BLaER1 (cell line): ENCODE data around the gene GRIP2.
"Not testable (repeated sequence)": the region's sequence is repeated elsewhere in the genome, so short reads cannot be mapped to it uniquely, and the experiment has no call there.

Source experiments
- H3K27ac ChIP-seq: shearing (Covaris generic); formaldehyde crosslinking; 2 replicates; pipeline ENCODE4 v1.8.1; 2022
- H3K27me3 ChIP-seq: shearing (Covaris generic); formaldehyde crosslinking; 2 replicates; pipeline ENCODE4 v1.8.1; 2022
- H3K36me3 ChIP-seq: shearing (Covaris generic); formaldehyde crosslinking; 2 replicates; pipeline ENCODE4 v1.8.1; 2022
- H3K4me1 ChIP-seq: shearing (Covaris generic); formaldehyde crosslinking; 2 replicates; pipeline ENCODE4 v1.8.1; 2022
- H3K4me2 ChIP-seq: shearing (Covaris generic); formaldehyde crosslinking; 2 replicates; pipeline ENCODE4 v1.8.1; 2022
- H3K4me3 ChIP-seq: shearing (Covaris generic); formaldehyde crosslinking; 2 replicates; pipeline ENCODE4 v1.8.1; 2022
- H3K9ac ChIP-seq: shearing (Covaris generic); formaldehyde crosslinking; 2 replicates; pipeline ENCODE4 v1.8.1; 2022
- H3K9me3 ChIP-seq: shearing (Covaris generic); formaldehyde crosslinking; 2 replicates; pipeline ENCODE4 v1.8.1; 2022
- H4K20me1 ChIP-seq: shearing (Covaris generic); formaldehyde crosslinking; 2 replicates; pipeline ENCODE4 v1.8.1; 2022
- Cebpa-rat ChIP-seq: shearing (Covaris generic); IDR thresholded peaks from 2 replicates; pipeline ENCODE4 v1.8.1; 2022

Gene GRIP2

GRCh38 chr3:14522768-14523167 is 17.4 kb downstream of the GRIP2 start:
- H3K9me3 ChIP-seq, result no peaks in the 10 kb centered on the region
- H3K9ac ChIP-seq, result no peak overlapping the region
- H3K36me3 ChIP-seq, result no peaks in the 10 kb centered on the region
- no peak overlapping the region for H3K27ac ChIP-seq
- H3K4me3 ChIP-seq, result no peak overlapping the region
- H3K27me3 ChIP-seq, result no peaks in the 10 kb centered on the region
- no peaks in the 10 kb centered on the region for H4K20me1 ChIP-seq
- no peak for TF ChIP-seq Cebpa-rat
- H3K4me2 ChIP-seq, result no peak overlapping the region
- H3K4me1 ChIP-seq, result no peaks in the 10 kb centered on the region

- no peak overlapping the region for H3K9ac ChIP-seq
- no peak for TF ChIP-seq Cebpa-rat
- no peaks in the 10 kb centered on the region for H3K4me1 ChIP-seq
- H4K20me1 ChIP-seq, result no peaks in the 10 kb centered on the region
- H3K9me3 ChIP-seq, result no peaks in the 10 kb centered on the region
- no peak overlapping the region for H3K4me3 ChIP-seq
- no peak overlapping the region for H3K27ac ChIP-seq
- H3K27me3 ChIP-seq, result no peaks in the 10 kb centered on the region
- H3K36me3 ChIP-seq, result no peaks in the 10 kb centered on the region
- H3K4me2 ChIP-seq, result no peak overlapping the region
Observed at GRCh38 chr3:14522129-14522691, 17.9 kb downstream of the GRIP2 start.

GRCh38 chr3:14521611-14522010 is 18.5 kb downstream of the GRIP2 start:
- no peaks in the 10 kb centered on the region for H3K4me1 ChIP-seq
- H4K20me1 ChIP-seq, result no peaks in the 10 kb centered on the region
- H3K27me3 ChIP-seq, result no peaks in the 10 kb centered on the region
- H3K4me2 ChIP-seq, result no peak overlapping the region
- H3K9me3 ChIP-seq, result no peaks in the 10 kb centered on the region
- no peak for TF ChIP-seq Cebpa-rat
- H3K9ac ChIP-seq, result no peak overlapping the region
- no peaks in the 10 kb centered on the region for H3K36me3 ChIP-seq
- H3K27ac ChIP-seq, result no peak overlapping the region
- no peak overlapping the region for H3K4me3 ChIP-seq

GRCh38 chr3:14520967-14521366 is 19.2 kb downstream of the GRIP2 start:
- Histone ChIP-seq H3K9ac (no peak overlapping the region), H3K36me3 (no peaks in the 10 kb centered on the region), H4K20me1 (no peaks in the 10 kb centered on the region), H3K27ac (no peak overlapping the region), H3K4me1 (no peaks in the 10 kb centered on the region), H3K4me2 (no peak overlapping the region), H3K9me3 (no peaks in the 10 kb centered on the region), H3K27me3 (no peaks in the 10 kb centered on the region), H3K4me3 (no peak overlapping the region)
- no peak for TF ChIP-seq Cebpa-rat

- no peaks in the 10 kb centered on the region for H3K27me3 ChIP-seq
- no peaks in the 10 kb centered on the region for H3K36me3 ChIP-seq
- no peak overlapping the region for H3K4me2 ChIP-seq
- no peak overlapping the region for H3K27ac ChIP-seq
- no peak overlapping the region for H3K4me3 ChIP-seq
- H3K9ac ChIP-seq, result no peak overlapping the region
- H3K4me1 ChIP-seq, result no peaks in the 10 kb centered on the region
- no peak for TF ChIP-seq Cebpa-rat
- H3K9me3 ChIP-seq, result no peaks in the 10 kb centered on the region
- no peaks in the 10 kb centered on the region for H4K20me1 ChIP-seq
Observed at GRCh38 chr3:14520149-14520548, 20.0 kb downstream of the GRIP2 start.

- Histone ChIP-seq H3K4me3 (no peak overlapping the region), H3K4me1 (no peaks in the 10 kb centered on the region), H3K27ac (no peak overlapping the region), H3K4me2 (no peak overlapping the region), H3K9ac (no peak overlapping the region), H4K20me1 (no peaks in the 10 kb centered on the region), H3K9me3 (no peaks in the 10 kb centered on the region), H3K36me3 (no peaks in the 10 kb centered on the region), H3K27me3 (no peaks in the 10 kb centered on the region)
- no peak for TF ChIP-seq Cebpa-rat
Observed at GRCh38 chr3:14519406-14519805, 20.7 kb downstream of the GRIP2 start.

- no peak for TF ChIP-seq Cebpa-rat
- Histone ChIP-seq H3K4me1 (no peaks in the 10 kb centered on the region), H3K36me3 (no peaks in the 10 kb centered on the region), H3K27me3 (no peaks in the 10 kb centered on the region), H4K20me1 (no peaks in the 10 kb centered on the region), H3K4me3 (no peak overlapping the region), H3K4me2 (no peak overlapping the region), H3K27ac (no peak overlapping the region), H3K9ac (no peak overlapping the region), H3K9me3 (no peaks in the 10 kb centered on the region)
Observed at GRCh38 chr3:14518893-14519292, 21.2 kb downstream of the GRIP2 start.

GRCh38 chr3:14518432-14518802 is 21.7 kb downstream of the GRIP2 start:
- no peaks in the 10 kb centered on the region for H3K9me3 ChIP-seq

GRCh38 chr3:14517601-14518431 is 22.3 kb downstream of the GRIP2 start:
- no peak for TF ChIP-seq Cebpa-rat

More at GRCh38 chr3:14518432-14518802, 21.7 kb downstream of the GRIP2 start:
- TF ChIP-seq Cebpa-rat, result no peak
- Histone ChIP-seq H3K4me2 (no peak overlapping the region), H4K20me1 (no peaks in the 10 kb centered on the region), H3K27me3 (no peaks in the 10 kb centered on the region), H3K27ac (no peak overlapping the region), H3K9ac (no peak overlapping the region), H3K4me3 (no peak overlapping the region), H3K4me1 (no peaks in the 10 kb centered on the region), H3K36me3 (no peaks in the 10 kb centered on the region)

GRCh38 chr3:14516738-14517345 is 23.3 kb downstream of the GRIP2 start:
- Histone ChIP-seq H4K20me1 (no peaks in the 10 kb centered on the region), H3K4me1 (peaks cover 11% of the 10 kb centered on the region), H3K36me3 (no peaks in the 10 kb centered on the region), H3K9ac (no peak overlapping the region), H3K4me3 (no peak overlapping the region), H3K9me3 (no peaks in the 10 kb centered on the region), H3K27ac (no peak overlapping the region), H3K27me3 (no peaks in the 10 kb centered on the region), H3K4me2 (no peak overlapping the region)
- TF ChIP-seq Cebpa-rat, result no peak

More at GRCh38 chr3:14517601-14518431, 22.3 kb downstream of the GRIP2 start:
- Histone ChIP-seq H3K9me3 (no peaks in the 10 kb centered on the region), H3K4me1 (peaks cover 1% of the 10 kb centered on the region; the same call in 1 of the 2 replicates), H4K20me1 (no peaks in the 10 kb centered on the region), H3K27ac (no peak overlapping the region), H3K9ac (no peak overlapping the region), H3K27me3 (no peaks in the 10 kb centered on the region), H3K36me3 (no peaks in the 10 kb centered on the region), H3K4me3 (no peak overlapping the region), H3K4me2 (no peak overlapping the region)

- not testable (repeated sequence) for H3K27ac ChIP-seq, H3K36me3 ChIP-seq, H3K4me2 ChIP-seq, H3K9ac ChIP-seq, H3K4me3 ChIP-seq, H3K27me3 ChIP-seq, H4K20me1 ChIP-seq, H3K9me3 ChIP-seq
- peaks cover 11% of the 10 kb centered on the region for H3K4me1 ChIP-seq
Observed at GRCh38 chr3:14515526-14515925, 24.6 kb downstream of the GRIP2 start.
